HCT116 (cell line): ENCODE measurements around the gene TRPV4.

Source experiments
- ELF1 ChIP-seq: IDR thresholded peaks from 2 replicates; pipeline ENCODE4 v1.6.1; 2012; ENCODE audit warnings: low read depth, borderline replicate concordance
- SRF ChIP-seq: IDR thresholded peaks from 2 replicates; pipeline ENCODE4 v1.6.1; 2012; ENCODE audit warnings: low read depth

- TF ChIP-seq SRF (no peak), ELF1 (no peak)
These were observed 55.7 kb downstream of the TRPV4 start for GRCh38 chr12:109777544-109777943.
